Epithelial cell of esophagus (primary cell): Measurements from ENCODE around the gene BABAM2.

Source experiments
- DNase-seq: peaks from one replicate; pipeline ENCODE4 v3.0.0; 2010; ENCODE audit warnings: low read depth
- H3K4me3 ChIP-seq: 2 replicates; pipeline ENCODE4 v1.5.1; 2011; ENCODE audit warnings: mild to moderate bottlenecking, low read length, control low read depth
- TF ChIP-seq, protein P1 (sequence below): IDR thresholded peaks from 2 replicates; pipeline ENCODE4 v1.5.1; 2011; ENCODE audit warnings: low read depth, mild to moderate bottlenecking, low read length, control low read depth, inconsistent platforms; ENCODE audit not compliant: insufficient read depth; ENCODE audit errors: missing control alignments

Gene BABAM2

DNA sequence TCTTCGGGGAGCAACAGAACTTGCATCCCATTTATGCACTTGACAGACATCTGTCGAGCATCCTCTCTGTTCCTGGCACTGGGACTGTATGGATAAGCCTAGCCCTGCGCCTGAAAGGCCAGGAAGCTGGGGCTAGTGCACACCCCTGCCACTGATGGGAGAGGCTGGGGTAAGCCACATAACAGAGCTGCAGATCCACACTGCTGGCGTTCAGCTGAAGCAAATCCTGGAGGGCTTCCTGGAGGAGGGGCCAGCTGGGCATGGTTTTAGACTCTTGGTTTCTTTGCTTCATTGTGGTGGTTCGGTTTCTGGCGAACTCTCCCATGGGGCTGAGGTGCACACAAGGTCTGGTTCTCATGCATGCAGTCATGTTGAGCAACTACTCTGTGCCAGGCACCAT, 456.7 kb downstream of the BABAM2 start:
- H3K4me3 ChIP-seq: no peak overlapping the region
- TF ChIP-seq, protein P1, sequence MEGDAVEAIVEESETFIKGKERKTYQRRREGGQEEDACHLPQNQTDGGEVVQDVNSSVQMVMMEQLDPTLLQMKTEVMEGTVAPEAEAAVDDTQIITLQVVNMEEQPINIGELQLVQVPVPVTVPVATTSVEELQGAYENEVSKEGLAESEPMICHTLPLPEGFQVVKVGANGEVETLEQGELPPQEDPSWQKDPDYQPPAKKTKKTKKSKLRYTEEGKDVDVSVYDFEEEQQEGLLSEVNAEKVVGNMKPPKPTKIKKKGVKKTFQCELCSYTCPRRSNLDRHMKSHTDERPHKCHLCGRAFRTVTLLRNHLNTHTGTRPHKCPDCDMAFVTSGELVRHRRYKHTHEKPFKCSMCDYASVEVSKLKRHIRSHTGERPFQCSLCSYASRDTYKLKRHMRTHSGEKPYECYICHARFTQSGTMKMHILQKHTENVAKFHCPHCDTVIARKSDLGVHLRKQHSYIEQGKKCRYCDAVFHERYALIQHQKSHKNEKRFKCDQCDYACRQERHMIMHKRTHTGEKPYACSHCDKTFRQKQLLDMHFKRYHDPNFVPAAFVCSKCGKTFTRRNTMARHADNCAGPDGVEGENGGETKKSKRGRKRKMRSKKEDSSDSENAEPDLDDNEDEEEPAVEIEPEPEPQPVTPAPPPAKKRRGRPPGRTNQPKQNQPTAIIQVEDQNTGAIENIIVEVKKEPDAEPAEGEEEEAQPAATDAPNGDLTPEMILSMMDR: no peak
- DNase-seq: no peak

DNA sequence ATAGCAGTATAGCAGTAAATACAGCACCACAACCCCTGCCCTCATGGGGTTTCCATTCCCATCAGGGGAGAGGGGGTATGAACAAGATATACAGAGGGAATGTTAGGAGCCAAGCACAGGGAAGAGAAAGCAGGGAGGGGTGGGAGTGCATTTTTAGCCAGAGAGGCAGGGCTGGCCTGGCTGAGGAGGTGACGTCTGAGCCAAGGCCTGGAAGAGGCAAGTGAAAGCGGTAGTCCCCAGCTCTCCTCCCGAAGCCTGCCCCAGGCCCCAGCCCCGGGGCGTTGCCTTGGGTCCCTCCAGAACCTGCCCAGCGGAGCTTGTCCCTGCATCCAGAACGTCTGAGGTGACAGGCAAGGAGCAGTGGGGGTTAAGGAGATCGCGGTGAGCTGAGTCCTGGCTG, 457.1 kb downstream of the BABAM2 start:
- H3K4me3 ChIP-seq: no peak overlapping the region
- DNase-seq: no peak
- TF ChIP-seq, protein P1: no peak

DNA sequence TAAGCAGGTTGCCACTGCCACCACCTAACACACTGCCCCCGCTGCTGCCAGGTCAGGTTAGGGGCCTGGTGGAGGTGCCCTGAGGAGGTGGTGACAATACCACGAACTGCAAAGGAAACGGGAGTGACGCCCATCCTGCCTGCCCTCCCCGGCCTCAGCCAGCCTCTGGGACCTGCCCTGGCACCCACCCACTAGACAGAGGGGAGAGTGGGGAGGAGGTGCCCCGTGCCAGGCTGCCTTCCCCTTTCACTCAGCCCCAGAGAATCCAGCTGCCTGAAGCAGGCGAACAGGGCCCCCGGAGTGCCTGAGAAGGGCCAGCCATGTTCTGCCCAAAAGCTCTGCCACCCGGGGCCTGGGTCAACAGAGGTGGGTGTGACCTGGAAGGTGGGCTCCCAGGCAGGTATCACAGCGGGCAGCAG, 457.6 kb downstream of the BABAM2 start:
- no peak overlapping the region for H3K4me3 ChIP-seq
- TF ChIP-seq, protein P1: no peak
- no peak for DNase-seq

DNA sequence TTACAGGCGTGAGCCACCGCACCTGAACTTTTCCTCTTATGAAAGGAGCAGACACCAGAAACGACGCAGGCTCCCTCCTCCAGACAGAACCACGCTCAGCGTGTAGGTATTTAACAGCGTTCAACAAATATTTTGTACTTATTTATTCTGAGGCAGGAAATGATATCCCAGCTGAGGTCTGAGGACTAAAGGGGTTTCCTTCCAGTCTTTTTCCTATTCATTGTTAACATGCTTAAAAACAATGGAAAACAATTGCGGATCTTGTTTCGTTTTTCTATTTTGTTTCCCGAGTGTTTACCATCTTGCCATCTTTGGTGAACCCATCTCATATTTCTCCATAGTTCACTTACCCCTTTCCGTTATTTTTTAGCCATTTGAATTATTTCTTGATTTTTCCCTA, 458.4 kb downstream of the BABAM2 start:
- TF ChIP-seq, protein P1: no peak
- no peak for DNase-seq
- H3K4me3 ChIP-seq: no peak overlapping the region

DNA sequence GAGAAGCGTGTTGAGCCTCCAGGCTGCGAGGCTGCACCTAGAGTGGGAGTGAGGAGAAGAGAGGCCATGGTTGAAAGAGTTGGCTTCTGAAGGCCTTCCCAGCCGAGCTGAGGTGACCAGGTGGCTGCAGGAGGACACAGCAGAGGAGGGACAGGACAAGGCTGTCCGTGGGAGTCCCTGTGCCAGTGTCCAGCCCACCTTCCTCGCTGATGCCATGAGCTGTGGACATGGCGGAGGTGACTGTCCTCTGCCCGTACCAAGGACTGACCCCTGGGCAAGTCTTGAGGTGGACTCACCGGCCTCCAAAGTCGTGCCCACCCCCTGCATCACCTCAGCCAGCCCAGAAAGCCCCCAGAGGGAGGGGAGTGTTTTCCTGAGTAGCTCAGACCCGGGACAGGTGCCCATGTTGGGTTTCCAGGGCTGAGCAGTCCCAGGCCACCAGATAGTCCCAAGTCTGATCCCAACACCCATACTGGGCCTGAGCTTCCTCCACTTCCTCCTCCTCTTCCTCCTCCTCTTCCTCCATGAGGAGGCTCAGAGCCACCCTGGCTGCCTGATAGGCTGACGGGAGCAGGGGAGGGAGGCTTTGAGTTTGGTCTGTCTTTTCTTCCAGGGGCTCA, 459.1 kb downstream of the BABAM2 start:
- no peak for DNase-seq
- no peak overlapping the region for H3K4me3 ChIP-seq
- TF ChIP-seq, protein P1: no peak

DNA sequence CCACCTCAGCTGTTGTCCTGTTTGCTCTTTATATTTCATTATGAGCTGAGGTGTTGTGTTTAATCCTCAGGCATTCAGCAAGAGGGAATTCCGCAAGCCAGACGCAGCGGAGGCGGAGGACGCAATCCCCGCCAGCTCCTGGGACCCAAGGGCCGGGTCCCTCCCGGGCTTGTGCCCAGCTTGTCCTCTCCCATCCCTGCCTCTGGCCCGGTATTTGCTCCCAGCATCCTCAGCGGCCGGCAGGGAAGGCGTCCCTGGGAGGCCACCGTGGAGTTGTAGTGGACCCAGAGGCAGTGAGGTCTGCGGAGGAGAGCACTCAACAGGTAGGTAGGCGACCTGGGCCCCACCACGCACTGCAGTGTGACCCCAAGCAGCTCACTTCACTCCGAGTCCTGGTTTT, 459.7 kb downstream of the BABAM2 start:
- H3K4me3 ChIP-seq: no peak overlapping the region
- no peak for DNase-seq
- TF ChIP-seq, protein P1: no peak

DNA sequence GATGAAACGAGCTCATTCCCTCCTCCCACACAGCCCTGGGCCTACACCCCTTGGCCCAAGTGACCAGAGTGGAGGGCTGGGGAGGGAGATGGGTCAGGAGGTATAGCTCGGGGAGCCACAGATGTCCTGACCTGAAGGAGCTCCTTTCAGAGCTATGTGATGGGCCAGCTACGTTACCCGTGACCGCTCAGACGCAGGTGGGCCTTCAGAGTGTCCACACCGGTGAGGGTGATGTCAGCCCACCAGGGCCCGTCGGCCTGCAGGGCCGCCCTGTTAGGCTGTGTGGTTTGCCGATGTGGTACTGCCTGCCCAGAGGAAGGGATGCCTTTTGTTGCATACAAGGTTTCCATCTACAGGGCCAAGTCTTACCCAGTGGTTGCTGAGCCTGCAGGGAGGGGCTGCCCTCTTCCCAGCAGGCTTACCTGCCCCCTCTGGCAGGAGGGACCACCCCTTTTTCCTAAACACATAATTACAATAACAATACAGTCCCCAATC, 460.3 kb downstream of the BABAM2 start:
- DNase-seq: no peak
- H3K4me3 ChIP-seq: no peak overlapping the region
- TF ChIP-seq, protein P1: no peak
